GM19351 (cell line): ENCODE data around the gene TRPC4AP.
"Not testable (repeated sequence)": the region's sequence is repeated elsewhere in the genome, so short reads cannot be mapped to it uniquely, and the experiment has no call there.

ENCODE experiments used
- ATAC-seq: cut with Tn5 transposase; IDR thresholded peaks from one replicate; pipeline ENCODE4 v1.9.1; 2021; ENCODE audit warnings: mild to moderate bottlenecking, moderate library complexity; ENCODE audit not compliant: unreplicated experiment

Gene TRPC4AP, protein sequence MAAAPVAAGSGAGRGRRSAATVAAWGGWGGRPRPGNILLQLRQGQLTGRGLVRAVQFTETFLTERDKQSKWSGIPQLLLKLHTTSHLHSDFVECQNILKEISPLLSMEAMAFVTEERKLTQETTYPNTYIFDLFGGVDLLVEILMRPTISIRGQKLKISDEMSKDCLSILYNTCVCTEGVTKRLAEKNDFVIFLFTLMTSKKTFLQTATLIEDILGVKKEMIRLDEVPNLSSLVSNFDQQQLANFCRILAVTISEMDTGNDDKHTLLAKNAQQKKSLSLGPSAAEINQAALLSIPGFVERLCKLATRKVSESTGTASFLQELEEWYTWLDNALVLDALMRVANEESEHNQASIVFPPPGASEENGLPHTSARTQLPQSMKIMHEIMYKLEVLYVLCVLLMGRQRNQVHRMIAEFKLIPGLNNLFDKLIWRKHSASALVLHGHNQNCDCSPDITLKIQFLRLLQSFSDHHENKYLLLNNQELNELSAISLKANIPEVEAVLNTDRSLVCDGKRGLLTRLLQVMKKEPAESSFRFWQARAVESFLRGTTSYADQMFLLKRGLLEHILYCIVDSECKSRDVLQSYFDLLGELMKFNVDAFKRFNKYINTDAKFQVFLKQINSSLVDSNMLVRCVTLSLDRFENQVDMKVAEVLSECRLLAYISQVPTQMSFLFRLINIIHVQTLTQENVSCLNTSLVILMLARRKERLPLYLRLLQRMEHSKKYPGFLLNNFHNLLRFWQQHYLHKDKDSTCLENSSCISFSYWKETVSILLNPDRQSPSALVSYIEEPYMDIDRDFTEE

DNA sequence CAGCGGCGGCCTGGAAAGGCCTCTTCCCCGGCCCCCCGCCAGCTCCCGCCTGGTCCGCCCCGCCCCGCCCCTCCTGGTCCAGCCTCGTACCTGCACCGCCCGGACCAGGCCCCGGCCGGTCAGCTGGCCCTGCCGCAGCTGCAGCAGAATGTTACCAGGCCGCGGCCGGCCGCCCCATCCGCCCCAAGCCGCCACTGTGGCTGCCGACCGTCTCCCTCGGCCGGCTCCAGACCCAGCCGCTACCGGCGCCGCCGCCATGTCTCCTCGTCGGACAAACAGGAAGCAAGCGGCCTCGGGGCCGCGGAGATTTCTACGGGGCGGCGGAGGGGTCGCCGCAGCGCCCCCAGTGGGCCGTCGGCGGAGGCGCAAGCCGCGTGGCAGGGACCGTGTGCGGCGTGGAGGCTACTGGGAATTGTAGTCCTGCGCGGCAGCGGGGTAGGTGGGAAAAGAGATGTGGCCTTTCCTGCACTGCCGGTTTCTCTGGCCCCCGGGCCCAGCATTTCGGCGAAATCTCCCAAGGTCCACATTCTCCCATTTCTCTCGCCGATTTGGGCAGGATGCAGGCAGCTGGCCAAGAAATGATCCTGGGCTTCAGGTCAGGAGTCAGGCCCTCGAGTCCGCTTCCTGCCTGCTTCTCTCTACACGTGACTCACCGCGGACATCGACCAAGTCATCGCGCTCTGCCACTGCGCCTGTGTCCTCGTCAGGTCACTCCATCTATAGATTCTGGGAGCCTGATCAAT lies at the start of gene TRPC4AP:
TRPC4AP (minus strand) TSS at position 284 of the 743 bp plus-strand sequence; CDS start at position 258, 26 bp downstream.
- peak; percentile 88 for ATAC-seq

DNA sequence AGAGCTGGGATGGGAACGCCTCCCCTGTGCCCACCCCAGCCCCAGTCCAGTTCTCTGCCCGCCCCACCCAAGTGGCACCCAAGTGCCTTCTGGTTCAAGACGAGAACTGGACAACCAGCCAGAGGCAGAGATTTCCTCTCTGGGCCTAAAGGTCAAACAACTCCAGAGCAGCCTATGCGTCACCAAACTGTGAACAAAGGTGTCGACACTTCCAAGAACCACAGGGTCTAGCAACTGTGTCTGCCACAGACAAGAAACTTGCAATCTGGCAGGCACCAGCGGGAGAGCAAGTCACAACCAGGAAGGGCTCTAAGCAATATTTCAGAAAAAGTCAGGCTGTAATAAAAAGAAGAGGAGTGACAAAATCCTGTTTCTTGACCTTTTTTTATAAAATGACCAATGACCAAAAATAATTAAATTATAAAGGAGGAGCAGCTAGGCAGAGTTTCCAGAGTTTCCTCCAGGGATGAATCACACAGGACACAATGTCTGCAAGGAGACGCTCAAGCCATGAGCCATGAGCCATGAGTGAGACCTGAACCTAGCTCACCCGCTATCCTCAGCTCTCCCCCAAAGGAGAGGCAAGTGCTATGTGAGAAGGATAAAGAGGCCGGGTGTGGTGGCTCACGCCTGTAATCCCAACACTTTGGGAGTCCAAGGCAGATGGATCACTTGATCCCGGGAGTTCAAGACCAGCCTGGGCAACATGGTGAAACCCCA lies 43.4 kb upstream of the TRPC4AP start:
- ATAC-seq, result no peak

DNA sequence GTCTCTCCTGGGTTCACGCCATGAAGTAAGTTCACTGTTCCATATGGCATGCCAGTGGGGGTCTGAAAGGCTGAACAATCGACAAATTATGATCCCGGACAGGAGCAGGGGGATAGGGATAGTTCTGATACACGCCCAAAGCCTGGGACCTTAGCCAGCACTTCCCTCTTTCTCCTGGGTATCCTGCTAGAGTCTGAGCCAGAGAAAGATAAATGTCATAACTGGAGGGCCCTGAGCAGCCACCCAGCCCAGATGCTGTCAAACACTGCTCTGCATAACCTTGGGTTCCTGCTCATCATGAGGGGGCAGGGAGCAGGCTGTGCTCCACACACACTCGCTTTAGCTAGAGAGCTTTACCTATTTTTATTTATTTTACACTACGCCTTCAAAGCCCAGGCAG lies 42.3 kb upstream of the TRPC4AP start:
- ATAC-seq, result no peak

DNA sequence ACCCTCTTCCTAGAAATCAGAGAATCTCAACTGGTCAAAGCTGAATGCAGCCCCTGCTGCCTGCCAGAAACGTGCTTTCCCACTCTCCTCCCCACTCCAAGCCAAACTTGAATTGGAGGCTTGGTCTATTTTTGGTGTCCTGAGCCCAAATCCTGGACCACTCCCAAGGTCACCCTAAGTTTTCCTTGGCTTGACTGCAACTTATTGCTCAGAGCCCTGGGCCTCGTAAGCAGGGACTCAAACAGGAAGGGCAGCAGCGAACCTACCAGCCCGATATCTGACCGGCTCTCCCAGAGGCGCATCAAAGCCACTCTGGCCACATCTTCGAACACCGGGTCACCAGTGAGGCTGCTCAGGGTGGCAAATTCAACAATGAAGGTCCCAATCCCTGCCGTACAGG lies 41.9 kb upstream of the TRPC4AP start:
- ATAC-seq, result no peak

DNA sequence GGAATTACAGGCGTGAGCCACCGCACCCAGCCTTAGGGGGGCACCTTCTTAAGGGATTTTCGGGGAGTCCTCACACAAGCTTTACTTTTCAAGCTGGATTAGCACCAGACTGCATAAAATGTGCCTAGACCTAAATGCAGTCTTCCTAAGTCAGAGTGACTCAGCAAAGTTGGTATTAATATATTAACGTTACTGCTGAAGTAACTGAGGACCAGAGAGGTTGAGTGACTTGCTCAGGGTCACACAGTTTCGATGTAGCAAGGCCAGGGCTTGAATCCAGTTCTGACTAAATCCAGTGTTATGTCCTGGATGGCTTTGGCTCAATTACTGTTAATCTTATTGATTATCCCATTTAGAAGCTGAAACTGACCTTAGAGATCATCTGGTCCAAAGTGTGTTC lies 41.1 kb upstream of the TRPC4AP start:
- ATAC-seq, result no peak

DNA sequence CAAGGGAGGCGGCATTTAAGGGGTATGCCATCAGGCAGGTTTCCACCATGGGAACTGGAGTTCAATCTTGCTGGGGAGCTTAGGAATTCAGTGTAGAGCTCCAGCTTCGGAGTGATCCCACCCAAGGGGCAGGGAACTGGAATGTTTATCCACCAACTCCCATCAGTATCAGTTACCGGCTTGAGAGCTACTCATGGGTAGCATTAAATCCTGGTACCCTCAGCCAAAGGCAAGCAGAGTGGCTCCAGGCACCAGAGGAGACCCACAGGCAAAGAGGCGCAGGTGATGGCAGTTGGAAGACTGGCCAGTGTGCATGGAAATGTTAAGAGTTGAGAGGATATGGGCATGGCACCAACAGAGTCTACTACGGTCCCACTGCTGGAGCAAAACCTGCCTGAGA lies 40.4 kb upstream of the TRPC4AP start:
- no peak for ATAC-seq

DNA sequence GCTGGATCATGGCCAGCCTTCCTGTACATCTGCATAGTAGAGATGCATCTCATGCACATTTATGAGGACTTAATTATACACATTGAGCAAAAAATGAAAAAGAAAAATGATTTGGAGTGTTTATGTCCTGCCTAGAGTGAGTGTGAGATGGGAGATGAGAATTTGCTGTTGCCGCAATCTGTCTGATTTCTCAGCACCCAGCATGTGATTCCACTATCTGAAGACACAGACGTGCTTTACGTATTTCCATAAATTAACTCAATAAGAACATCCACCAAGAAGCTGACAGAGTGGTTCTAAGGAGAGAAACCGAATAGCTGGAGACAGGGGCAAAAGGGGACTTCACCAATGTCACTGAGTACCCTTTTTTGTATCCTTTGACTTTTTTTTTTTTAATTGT lies 39.3 kb upstream of the TRPC4AP start:
- ATAC-seq, result no peak

DNA sequence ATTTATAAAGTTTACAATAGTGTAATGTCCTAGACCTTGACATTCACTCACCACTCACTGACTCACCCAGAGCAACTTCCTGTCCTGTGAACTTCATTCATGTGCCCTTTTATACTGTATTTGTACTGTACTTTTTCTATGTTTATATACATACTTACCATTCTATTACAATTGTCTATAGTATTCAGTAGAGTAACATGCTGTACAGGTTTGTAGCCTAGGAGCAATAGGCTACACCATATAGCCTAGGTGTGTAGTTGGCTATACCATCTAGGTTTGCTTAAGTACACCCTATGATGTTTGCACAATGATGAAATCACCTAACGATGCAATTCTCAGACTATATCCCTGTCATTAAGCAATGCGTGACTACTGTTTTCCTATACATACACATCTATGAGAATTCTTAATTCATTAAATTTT lies 37.1 kb upstream of the TRPC4AP start:
- ATAC-seq, result no peak

DNA sequence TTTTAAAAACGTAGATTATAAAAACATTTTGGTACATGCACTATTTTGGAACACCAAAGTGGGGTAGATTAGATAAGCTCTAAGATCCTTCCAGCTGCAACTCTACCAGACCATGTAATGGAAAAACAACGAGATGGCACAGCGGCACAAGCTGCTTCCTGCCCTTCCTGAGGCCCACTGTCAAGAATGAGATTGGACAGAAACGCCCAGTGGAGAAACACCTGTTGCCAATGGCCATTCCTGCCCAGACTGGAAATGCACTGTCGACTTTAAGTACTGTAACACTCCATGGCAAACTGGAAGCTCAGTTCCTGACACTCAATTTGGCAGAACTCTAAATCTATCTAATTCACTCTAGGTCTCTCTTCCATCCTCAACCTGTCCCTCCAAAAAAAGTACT lies 33.1 kb upstream of the TRPC4AP start:
- ATAC-seq, result no peak

DNA sequence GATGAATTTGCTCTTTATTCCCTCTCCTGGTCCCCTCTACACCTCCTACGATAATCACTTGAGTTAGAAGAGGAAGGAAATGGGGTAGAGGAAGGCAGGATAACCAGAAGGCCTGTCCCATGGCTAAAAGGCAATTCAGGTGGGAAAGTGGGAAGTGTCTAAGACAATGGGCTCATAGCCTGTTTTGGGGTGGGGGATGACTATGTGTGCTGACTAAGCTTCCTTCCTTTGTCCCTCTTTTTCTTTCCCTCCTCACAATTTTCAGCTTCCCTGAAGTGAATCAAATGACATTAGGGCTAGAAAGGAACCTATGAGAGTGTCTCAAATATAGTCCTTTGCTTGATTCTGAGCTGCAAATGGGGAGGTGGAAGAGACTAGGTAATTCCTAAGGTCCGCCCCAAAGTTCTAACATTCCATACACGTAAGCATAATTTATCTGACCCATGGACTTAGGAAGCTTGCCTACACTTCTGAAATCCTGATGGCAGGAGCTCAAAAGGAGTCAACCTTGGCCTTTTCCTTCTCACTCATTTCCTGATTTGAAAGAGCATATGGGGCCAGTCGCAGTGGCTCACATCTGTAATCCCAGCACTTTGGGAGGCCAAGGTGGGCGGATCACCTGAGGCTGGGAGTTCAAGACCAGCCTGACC lies 30.3 kb upstream of the TRPC4AP start:
- ATAC-seq, result no peak

DNA sequence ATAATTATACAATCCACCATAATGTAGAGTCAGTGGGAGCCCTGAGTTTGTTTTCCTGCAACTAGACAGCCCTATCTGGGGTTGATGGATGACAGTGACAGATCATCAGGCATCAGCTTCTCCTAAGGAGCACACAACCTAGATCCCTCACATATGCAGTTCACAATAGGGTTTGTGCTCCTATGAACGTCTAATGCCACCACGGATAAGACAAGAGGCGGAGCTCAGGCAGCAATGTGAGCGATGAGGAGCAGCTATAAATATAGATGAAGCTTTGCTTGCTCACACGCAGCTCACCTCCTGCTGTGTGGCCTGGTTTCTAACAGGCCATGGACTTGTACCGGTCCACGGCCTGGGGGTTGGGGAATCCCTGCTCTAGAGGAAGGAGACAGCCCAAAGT lies 28.6 kb upstream of the TRPC4AP start:
- ATAC-seq, result no peak

DNA sequence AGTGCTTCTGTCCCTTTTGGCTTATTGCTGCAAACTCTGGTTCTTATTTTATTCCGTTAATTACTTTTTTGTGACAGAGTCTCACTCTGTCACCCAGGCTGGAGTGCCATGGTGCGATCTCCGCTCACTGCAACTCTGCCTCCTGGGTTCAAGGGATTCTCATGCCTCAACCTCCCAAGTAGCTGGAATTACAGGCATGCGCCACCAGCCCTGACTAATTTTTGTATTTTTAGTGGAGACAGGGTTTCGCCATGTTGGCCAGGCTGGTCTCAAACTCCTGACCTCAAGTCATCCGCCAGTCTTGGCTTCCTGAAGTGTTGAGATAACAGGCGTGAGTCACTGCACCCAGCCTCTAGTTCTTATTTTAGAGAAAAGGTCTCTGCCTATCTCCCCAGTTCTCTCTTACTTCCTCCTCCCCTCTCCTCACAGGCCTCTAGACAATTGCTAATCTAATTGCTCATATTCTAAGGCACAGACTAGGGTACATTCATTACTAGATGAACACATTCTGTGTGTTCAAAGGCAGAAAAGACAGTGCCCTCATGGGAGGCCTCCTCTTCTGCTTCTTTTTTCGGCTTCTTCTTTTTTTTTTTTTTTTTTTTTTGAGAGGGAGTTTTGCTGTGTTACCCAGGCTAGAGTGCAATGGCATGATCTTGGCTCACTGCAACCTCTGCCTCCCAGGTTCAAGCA lies 27.6 kb upstream of the TRPC4AP start:
- no peak for ATAC-seq

DNA sequence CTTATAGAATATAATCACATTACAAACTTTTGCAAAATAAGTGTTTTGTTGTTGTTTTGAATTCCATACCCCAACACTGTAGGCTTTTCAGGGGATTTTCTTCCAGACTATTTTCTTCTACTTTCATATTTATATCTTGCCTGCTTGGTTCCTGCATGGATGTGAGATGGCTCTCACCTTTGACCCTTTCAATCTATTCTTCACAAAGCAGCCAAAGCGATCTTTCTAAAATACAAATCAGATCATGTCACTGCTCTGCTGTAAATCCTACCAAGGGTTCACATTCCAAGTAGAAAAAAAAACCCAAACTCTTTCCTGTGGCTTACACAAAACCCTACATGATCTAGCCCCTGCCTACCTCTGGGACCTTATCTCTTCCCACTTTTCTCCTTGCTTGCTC lies 25.0 kb upstream of the TRPC4AP start:
- ATAC-seq, result no peak

DNA sequence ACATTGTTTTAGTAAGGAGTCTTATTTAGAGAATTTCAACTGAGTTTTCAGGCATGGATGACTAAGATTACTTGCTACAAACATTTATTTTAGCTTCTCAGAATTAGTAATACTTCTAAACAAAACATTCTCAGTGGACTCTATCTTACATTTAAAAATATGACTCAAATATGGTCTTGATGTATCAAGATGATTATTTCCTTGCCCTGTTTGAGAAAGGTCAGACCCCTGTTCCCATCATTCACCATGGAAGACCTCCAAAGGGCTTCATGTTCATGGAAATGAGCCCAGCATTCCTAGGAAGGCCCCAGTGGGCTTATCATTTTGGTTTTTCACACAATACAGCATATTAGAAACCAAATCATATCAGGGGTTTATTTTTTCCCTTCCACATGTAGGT lies 24.6 kb upstream of the TRPC4AP start:
- no peak for ATAC-seq

DNA sequence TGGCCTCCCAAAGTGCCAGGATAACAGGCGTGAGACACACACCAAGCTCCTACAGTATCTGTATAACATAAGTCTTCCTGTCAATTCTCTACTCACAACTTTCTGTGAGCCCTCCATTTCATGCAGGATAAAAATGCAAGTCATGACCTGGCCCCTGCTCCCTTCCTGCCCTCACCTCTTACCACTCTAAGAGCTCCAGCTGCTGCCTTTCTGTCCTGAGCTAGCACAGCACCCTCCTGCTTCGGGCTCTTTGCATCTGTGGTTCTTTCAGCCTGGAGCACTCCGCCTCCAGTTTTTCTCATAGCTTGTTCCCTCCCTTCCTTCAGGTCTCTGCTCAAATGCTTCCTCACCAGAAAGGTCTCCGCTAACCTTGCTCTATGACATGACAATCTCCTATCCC lies 23.7 kb upstream of the TRPC4AP start:
- ATAC-seq, result no peak

DNA sequence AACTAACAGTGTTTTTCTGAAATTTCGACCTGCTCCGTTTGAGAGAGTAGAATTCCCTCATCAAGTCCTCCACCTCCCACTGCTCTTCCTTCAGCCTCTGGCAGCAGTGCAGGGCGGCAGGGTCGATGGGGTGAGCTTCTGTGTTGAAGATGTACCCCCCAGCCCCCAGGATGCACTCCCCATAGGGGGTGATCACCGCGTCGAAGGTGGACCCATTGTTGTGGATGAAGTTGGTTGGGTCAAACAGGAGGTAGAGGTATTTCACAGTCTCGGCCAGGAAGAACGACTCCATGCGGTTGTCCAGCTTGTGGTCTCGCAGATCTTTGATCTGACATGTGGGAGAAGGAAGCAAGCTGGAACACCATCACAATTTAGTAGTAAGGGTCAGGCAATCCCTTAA lies 23.0 kb upstream of the TRPC4AP start:
- ATAC-seq, result no peak

DNA sequence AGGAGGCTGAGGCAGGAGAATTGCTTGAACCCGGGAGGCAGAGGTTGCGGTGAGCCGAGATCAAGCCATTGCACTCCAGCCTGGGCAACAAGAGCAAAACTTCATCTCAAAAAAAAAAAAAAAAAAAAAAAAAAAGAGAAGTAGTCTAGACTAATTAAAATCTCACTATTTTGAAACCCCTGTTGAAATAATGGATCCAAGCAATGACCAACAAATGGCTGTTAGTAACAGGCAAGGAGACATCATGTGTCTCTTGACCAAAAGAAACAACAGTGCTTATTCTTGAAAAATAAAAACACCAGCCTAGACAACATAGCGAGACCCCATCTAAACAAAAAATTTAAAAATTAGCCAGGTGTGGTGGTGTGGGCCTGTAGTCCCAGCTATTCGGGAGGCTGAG lies 19.7 kb upstream of the TRPC4AP start:
- not testable (repeated sequence) for ATAC-seq

DNA sequence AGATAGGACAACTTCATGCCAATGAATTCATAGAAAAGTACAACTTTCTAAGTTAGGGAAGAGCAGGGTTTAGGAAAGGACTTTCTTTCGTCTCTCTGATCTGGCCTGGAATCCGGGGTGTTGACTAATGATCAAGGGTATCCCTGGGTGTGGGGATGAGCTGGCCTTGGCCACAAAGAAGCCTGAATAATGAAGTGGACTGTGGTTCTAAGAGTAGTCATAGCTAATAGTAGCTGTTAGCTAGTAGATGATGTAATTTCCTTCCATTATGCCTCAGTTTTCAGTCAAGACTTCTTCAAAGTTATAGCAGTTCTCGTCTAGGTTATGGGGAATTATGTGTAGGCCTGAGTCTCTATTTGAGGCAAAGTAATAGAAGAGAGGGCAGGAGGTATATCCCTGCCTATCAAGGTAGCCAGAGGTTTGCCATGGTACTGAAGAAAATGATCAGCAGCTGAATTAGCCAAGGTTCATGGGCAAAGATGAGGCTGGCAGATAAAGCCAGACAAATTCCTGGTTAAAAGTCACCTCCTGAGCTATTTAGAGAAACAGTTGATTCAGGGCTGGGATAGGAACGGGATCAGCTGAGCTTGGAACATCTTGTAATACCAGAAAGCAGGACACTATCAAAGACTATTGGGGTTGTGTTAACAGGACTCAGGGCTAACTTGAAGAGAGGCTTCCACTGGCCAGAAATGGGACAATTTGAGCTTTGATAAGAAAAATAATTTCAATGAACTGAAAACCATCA lies 18.7 kb upstream of the TRPC4AP start:
- no peak for ATAC-seq

DNA sequence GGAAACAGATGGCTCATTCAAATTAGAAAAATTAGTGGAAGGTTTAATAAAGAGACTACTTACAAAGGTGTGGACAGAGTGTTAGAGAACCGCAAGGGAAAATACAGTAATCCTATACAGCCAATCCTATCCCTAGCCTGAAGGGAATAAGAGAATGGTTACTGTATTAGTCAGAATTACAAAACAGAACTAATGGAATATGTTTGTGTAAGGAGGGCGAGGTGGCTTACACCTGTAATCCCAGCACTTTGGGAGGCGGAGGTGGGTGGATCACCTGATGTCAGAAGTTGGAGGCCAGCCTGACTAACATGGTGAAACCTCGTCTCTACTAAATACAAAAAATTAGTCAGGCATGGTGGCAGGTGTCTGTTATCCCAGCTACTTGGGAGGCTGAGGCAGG lies 16.3 kb upstream of the TRPC4AP start:
- ATAC-seq, result no peak
